Nephron (organoid): ENCODE measurements around the gene E4F1.
"Not testable (repeated sequence)": the region's sequence is repeated elsewhere in the genome, so short reads cannot be mapped to it uniquely, and the experiment has no call there.

Experiments
- H3K27ac Mint-ChIP-seq, 3 experiments: 2 replicates each; pipeline ENCODE4 v1.8.0; 2020; ENCODE audit warnings: mixed read lengths in 3 of 3, mild to moderate bottlenecking in 2 of 3, moderate library complexity in 1 of 3
- H3K27me3 Mint-ChIP-seq: 2 replicates; pipeline ENCODE4 v1.8.0; 2021; ENCODE audit warnings: low read depth, mild to moderate bottlenecking, moderate library complexity, mixed read lengths
- H3K36me3 Mint-ChIP-seq: 2 replicates; pipeline ENCODE4 v1.8.0; 2020; ENCODE audit warnings: low read depth, mixed read lengths
- H3K4me1 Mint-ChIP-seq: 2 replicates; pipeline ENCODE4 v1.8.0; 2020; ENCODE audit warnings: mixed read lengths
- H3K4me3 Mint-ChIP-seq, 3 experiments: 2 replicates each; pipeline ENCODE4 v1.8.0; 2020; ENCODE audit warnings: mild to moderate bottlenecking in 3 of 3, mixed read lengths in 3 of 3, moderate library complexity in 2 of 3
- H3K9me3 Mint-ChIP-seq: 2 replicates; pipeline ENCODE4 v1.8.0; 2020; ENCODE audit warnings: mixed read lengths
- CTCF ChIP-seq, 3 experiments: fragments of 200-600 bp; sonication (generic); IDR thresholded peaks; one replicate each; pipeline ENCODE4 v1.5.0; 2021; ENCODE audit warnings: antibody characterized with exemption in 3 of 3; ENCODE audit not compliant: unreplicated experiment in 3 of 3

The E4F1 gene

DNA sequence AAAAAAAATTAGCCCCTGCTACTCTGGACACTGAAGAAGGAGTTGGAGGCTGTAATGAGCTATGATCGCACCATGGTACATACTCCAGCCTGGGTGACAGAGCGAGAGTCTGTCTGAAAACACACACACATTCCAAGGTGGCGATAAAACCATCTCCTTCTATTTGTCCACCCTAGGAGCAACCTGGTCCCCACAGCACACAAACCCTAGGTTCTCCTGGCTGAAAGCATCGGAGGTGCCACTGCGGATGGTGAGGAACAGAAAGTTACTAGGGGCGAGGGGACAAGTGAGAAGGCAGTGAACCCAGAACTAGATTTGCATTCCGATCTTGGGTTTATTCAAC is 29.4 kb downstream of the E4F1 start:
- TF ChIP-seq CTCF (IDR thresholded peaks at IDR 0.05; ENCODE audit: unreplicated experiment in 3 of 3), result no peak
- H3K27ac Mint-ChIP-seq, result peak overlapping the region in 1 of 3 experiments; percentile 81
- H3K4me1 Mint-ChIP-seq, result no peaks in the 10 kb centered on the region
- no peaks in the 10 kb centered on the region for H3K27me3 Mint-ChIP-seq
- peak overlapping the region; percentile 31 to 73 (median 63) for H3K4me3 Mint-ChIP-seq
- no peaks in the 10 kb centered on the region for H3K9me3 Mint-ChIP-seq
- H3K36me3 Mint-ChIP-seq, result peaks cover 44% of the 10 kb centered on the region

GRCh38 chr16:2253293-2253692 is 29.9 kb downstream of the E4F1 start:
- Mint-ChIP-seq H3K9me3 (no peaks in the 10 kb centered on the region), H3K27me3 (no peaks in the 10 kb centered on the region), H3K4me3 (peak overlapping the region in 1 of 3 experiments; percentile 73), H3K36me3 (peaks cover 49% of the 10 kb centered on the region), H3K4me1 (no peaks in the 10 kb centered on the region), H3K27ac (peak overlapping the region in 1 of 3 experiments; percentile 81)
- no peak for TF ChIP-seq CTCF (IDR thresholded peaks at IDR 0.05; ENCODE audit: unreplicated experiment in 3 of 3)

- TF ChIP-seq CTCF (IDR thresholded peaks at IDR 0.05; ENCODE audit: unreplicated experiment in 3 of 3), result no peak
- H3K4me1 Mint-ChIP-seq, result no peaks in the 10 kb centered on the region
- no peak overlapping the region for H3K27ac Mint-ChIP-seq
- H3K27me3 Mint-ChIP-seq, result no peaks in the 10 kb centered on the region
- H3K36me3 Mint-ChIP-seq, result peaks cover 71% of the 10 kb centered on the region
- no peak overlapping the region for H3K4me3 Mint-ChIP-seq
- H3K9me3 Mint-ChIP-seq, result no peaks in the 10 kb centered on the region
These were observed 33.2 kb downstream of the E4F1 start for GRCh38 chr16:2256531-2257140.

GRCh38 chr16:2257726-2258125 is 34.3 kb downstream of the E4F1 start:
- Mint-ChIP-seq H3K27me3 (no peaks in the 10 kb centered on the region), H3K27ac (no peak overlapping the region), H3K4me1 (no peaks in the 10 kb centered on the region), H3K36me3 (peaks cover 79% of the 10 kb centered on the region), H3K9me3 (no peaks in the 10 kb centered on the region), H3K4me3 (no peak overlapping the region)
- no peak for TF ChIP-seq CTCF (IDR thresholded peaks at IDR 0.05; ENCODE audit: unreplicated experiment in 3 of 3)

- H3K27ac Mint-ChIP-seq, H3K4me1 Mint-ChIP-seq, H3K27me3 Mint-ChIP-seq, H3K9me3 Mint-ChIP-seq, H3K4me3 Mint-ChIP-seq: not testable (repeated sequence)
- H3K36me3 Mint-ChIP-seq, result peaks cover 78% of the 10 kb centered on the region
These were observed 35.1 kb downstream of the E4F1 start for GRCh38 chr16:2258530-2258929.

DNA sequence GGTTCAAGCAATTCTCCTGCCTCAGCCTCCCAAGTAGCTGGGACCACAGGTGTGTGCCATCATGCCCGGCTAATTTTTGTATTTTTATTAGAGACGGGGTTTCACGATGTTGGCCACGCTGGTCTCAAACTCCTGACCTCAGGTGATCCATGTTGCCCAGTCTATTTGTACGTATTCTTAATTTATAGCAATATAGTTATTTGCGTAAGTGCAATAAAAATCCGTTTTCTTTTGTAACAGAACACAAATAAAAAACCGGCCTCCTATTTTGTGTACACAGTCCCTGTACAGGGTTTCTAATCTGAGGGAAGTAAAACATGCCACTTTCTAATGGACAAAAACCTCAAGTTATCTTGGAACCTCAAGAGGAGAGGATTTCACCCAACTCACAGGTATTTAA is 36.9 kb downstream of the E4F1 start:
- no peaks in the 10 kb centered on the region for H3K9me3 Mint-ChIP-seq
- H3K27ac Mint-ChIP-seq, result no peak overlapping the region
- H3K4me1 Mint-ChIP-seq, result peaks cover 9% of the 10 kb centered on the region
- no peak for TF ChIP-seq CTCF (IDR thresholded peaks at IDR 0.05; ENCODE audit: unreplicated experiment in 3 of 3)
- no peaks in the 10 kb centered on the region for H3K27me3 Mint-ChIP-seq
- H3K36me3 Mint-ChIP-seq, result peaks cover 86% of the 10 kb centered on the region
- H3K4me3 Mint-ChIP-seq, result no peak overlapping the region

- H3K27ac Mint-ChIP-seq, H3K4me3 Mint-ChIP-seq, H3K9me3 Mint-ChIP-seq, H3K27me3 Mint-ChIP-seq: not testable (repeated sequence)
- Mint-ChIP-seq H3K36me3 (peaks cover 59% of the 10 kb centered on the region), H3K4me1 (peaks cover 24% of the 10 kb centered on the region)
These were observed 39.6 kb downstream of the E4F1 start for GRCh38 chr16:2263026-2263425.

DNA sequence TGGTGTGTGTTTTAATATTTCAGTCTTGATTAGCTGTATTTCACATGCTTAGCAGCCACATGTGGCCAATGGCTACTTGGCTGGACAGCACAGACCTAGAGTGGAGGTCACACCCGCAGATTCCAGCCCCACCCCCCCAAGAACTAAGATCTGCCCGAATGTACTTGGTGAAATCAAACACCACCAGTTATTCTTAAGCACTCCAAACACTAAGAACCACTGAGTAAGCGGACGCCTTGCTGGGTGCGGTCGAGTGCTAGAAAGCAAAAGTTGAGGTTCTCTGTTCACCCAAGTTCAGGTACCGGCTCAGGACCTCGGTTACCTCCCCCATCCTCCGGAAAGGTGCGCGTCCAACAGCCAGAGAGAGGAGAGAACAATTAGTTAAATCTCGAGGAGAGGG is 43.5 kb downstream of the E4F1 start:
- Mint-ChIP-seq H3K36me3 (peaks cover 31% of the 10 kb centered on the region), H3K4me3 (peak overlapping the region; percentile 96 to 97 (median 96)), H3K4me1 (peaks cover 30% of the 10 kb centered on the region), H3K27ac (peak overlapping the region; percentile 91 to 100 (median 99))
- not testable (repeated sequence) for H3K9me3 Mint-ChIP-seq, H3K27me3 Mint-ChIP-seq

DNA sequence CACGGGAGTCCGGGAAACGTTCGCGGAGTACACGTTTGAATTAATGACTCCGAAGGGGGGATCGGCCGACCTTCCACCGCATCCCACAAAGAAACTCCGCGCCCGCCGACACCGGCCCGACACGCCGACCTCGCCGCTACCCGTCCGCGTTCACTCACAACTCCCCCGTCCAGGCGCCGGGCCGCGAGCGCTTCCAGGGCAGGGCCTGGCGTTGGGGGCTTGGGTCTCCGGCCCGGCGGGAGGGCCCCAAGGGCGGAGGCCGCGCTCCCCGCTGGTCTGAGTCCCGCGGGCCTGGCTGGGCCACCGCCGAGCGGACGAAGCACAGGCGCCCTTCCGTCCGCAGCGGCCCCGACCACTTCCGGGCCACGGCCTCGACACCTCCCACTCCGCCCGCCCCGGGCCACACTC is 44.1 kb downstream of the E4F1 start:
- H3K4me1 Mint-ChIP-seq, result peaks cover 30% of the 10 kb centered on the region
- H3K9me3 Mint-ChIP-seq, H3K27me3 Mint-ChIP-seq: not testable (repeated sequence)
- H3K36me3 Mint-ChIP-seq, result peaks cover 25% of the 10 kb centered on the region
- H3K27ac Mint-ChIP-seq, result peak overlapping the region; percentile 99 to 100 (median 100)
- H3K4me3 Mint-ChIP-seq, result peak overlapping the region; percentile 96 to 97 (median 96)
